Breast epithelium (tissue), 3 donors: ENCODE data around the gene CTNNBL1.

Experiments used
- CTCF ChIP-seq, 3 donors: fragments of 450-650 bp; IDR thresholded peaks; one replicate each; pipeline ENCODE4 v1.5.1; 2016 to 2017; ENCODE audit warnings: antibody characterized with exemption in 3 of 3, mild to moderate bottlenecking in 3 of 3, moderate library complexity in 3 of 3
- POLR2A ChIP-seq: fragments of 450-650 bp; IDR thresholded peaks from one replicate; pipeline ENCODE4 v1.6.1; 2016; ENCODE audit warnings: antibody characterized with exemption, mild to moderate bottlenecking, moderate library complexity

GRCh38 chr20:37798312-37798711, 104.5 kb downstream of the CTNNBL1 start:
- TF ChIP-seq CTCF (IDR thresholded peaks at IDR 0.05) (no peak), POLR2A (no peak)
